Measurements from ENCODE around the gene CBFA2T2.

GRCh38 chr20:33537608-33538007, 47.7 kb downstream of the CBFA2T2 start:
- TF ChIP-seq CTCF (IDR thresholded peaks at IDR 0.05) = no peak
- no peak for TF ChIP-seq POLR2AphosphoS5 (IDR thresholded peaks at IDR 0.05)
- TF ChIP-seq EP300 (IDR thresholded peaks at IDR 0.05) = no peak

Data from stomach (tissue), 4 donors.